Activated CD4-positive, alpha-beta T cell treated with anti-CD3 and anti-CD28 coated beads, Interleukin-2, amount 10 ng/mL, durations not matched to agents 7 days and 5 days (primary cell): ENCODE data around the gene ZNF665. TPM values are rescaled to one million over a fixed set of nuclear protein-coding genes. Genes with fewer than 3 reads are reported as not detected.
"Not testable (repeated sequence)": the region's sequence is repeated elsewhere in the genome, so short reads cannot be mapped to it uniquely, and the experiment has no call there.

Experiments used
- CTCF ChIA-PET: fragments of 350-600 bp; sonication (Branson Sonifier 250); formaldehyde crosslinking; loops from one replicate; lab custom pipeline; 2021; ENCODE audit warnings: antibody characterized with exemption; lab: Charles Lee
- POLR2A ChIA-PET: fragments of 350-600 bp; sonication (Branson Sonifier 250); formaldehyde crosslinking; loops from one replicate; lab custom pipeline; 2021; ENCODE audit warnings: antibody characterized with exemption; lab: Charles Lee
- DNase-seq: peaks from one replicate; pipeline ENCODE4 v3.0.0-alpha.2; 2020
- H3K27ac Mint-ChIP-seq: one replicate; pipeline ENCODE4 v1.8.0; 2021; ENCODE audit warnings: mild to moderate bottlenecking, moderate library complexity, mixed read lengths
- H3K27me3 Mint-ChIP-seq: one replicate; pipeline ENCODE4 v1.8.0; 2021; ENCODE audit warnings: mixed read lengths
- H3K36me3 Mint-ChIP-seq: one replicate; pipeline ENCODE4 v1.8.0; 2021; ENCODE audit warnings: low read depth, mixed read lengths
- H3K4me1 Mint-ChIP-seq: one replicate; pipeline ENCODE4 v1.8.0; 2021; ENCODE audit warnings: mixed read lengths
- H3K4me3 Mint-ChIP-seq: one replicate; pipeline ENCODE4 v1.8.0; 2021; ENCODE audit warnings: mild to moderate bottlenecking, moderate library complexity, mixed read lengths
- H3K9me3 Mint-ChIP-seq: one replicate; pipeline ENCODE4 v1.8.0; 2021; ENCODE audit warnings: mixed read lengths
- total RNA-seq, 2 experiments: library from RNA; stranded (reverse); gene quantifications; one replicate each; pipeline ENCODE4 v1.2.3, GENCODE V29; 2021

The ZNF665 gene
- total RNA-seq, 2 experiments from 2014 or later = 4.0 to 5.0 TPM

DNA sequence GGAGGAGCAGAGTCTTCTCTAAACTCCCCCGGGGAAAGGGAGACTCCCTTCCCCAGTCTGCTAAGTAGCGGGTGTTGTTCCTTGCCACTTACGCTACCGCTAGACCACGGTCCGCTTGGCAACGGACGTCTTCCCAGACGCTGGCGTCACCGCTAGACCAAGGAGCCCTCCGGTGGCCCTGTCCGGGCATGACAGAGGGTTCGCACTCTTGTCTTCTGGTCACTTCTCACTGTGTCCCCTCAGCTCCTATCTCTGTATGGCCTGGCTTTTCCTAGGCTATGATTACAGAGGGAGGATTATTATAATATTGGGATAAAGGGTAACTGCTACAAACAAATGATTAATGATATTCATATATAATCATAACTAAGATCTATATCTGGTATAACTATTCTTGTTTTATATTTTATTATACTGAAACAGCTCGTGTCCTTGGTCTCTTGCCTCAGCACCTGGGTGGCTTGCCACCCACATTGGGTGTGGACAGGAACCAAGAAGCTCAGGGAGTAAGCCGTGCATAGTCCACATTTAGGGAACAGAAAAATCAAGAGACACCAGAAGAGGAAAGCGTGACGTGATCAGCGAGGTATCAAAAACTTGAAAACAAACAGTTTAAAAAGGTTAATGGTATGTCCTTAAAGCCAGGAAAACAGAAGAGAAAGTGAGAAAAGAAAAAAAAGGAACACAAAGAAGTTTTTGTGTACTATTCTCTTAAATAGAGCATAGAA is 7.8 kb downstream of the ZNF665 start:
- H3K27me3 Mint-ChIP-seq, DNase-seq, H3K4me3 Mint-ChIP-seq, CTCF ChIA-PET, POLR2A ChIA-PET, H3K4me1 Mint-ChIP-seq, H3K27ac Mint-ChIP-seq: not testable (repeated sequence)
- H3K36me3 Mint-ChIP-seq = peaks cover 43% of the 10 kb centered on the region
- peaks cover 15% of the 10 kb centered on the region for H3K9me3 Mint-ChIP-seq

DNA sequence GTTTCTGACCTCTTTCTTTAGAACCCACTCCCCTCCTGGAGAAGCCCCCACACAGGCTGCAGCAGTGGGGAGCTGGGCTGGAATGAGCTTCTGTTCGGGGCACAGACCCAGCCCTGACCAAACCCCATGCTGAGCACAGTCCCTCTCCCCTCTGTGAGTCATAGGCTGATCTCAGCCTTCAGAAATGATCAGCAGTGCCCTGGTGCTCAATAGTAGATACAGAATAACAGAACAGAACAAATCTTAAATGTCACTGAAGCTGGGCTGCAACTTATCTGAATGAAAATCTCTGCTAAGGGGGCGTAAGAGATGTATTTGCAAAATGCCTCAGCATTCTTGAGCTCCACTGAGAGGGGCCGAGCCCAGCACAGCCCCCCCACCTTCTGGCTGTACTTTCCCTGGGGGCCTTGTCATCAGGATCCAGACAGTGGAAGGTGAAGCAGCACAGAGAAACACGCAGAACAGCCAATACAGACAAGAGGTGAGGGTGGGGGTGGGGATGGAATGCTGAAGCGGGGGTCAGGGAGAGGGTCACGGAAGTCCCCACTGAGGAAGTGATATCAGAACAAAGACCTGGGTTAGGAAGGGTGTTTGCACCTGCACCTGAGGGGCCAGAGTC is 9.9 kb downstream of the ZNF665 start:
- POLR2A ChIA-PET = no interaction called here
- Mint-ChIP-seq H3K27ac (no peak overlapping the region), H3K4me3 (no peak overlapping the region), H3K27me3 (no peaks in the 10 kb centered on the region), H3K4me1 (no peaks in the 10 kb centered on the region), H3K36me3 (peaks cover 43% of the 10 kb centered on the region), H3K9me3 (peaks cover 15% of the 10 kb centered on the region)
- CTCF ChIA-PET = interaction anchor here (1.9 kb wide), 1 partner anchor 12 kb away, joined by 5 read pairs; no protein-coding TSS in a partner anchor
- DNase-seq = no peak

- CTCF ChIA-PET = interaction anchor here (1.9 kb wide), 1 partner anchor 13 kb away, joined by 5 read pairs; no protein-coding TSS in a partner anchor
- Mint-ChIP-seq H3K36me3 (peaks cover 47% of the 10 kb centered on the region), H3K27me3 (no peaks in the 10 kb centered on the region), H3K4me1 (no peaks in the 10 kb centered on the region), H3K9me3 (peaks cover 23% of the 10 kb centered on the region), H3K27ac (no peak overlapping the region), H3K4me3 (no peak overlapping the region)
- POLR2A ChIA-PET = no interaction called here
- DNase-seq = no peak
These were observed 11.0 kb downstream of the ZNF665 start for GRCh38 chr19:53182202-53182601.

GRCh38 chr19:53177986-53178385 is 15.2 kb downstream of the ZNF665 start:
- peaks cover 37% of the 10 kb centered on the region for H3K9me3 Mint-ChIP-seq
- no peak overlapping the region for H3K27ac Mint-ChIP-seq
- H3K36me3 Mint-ChIP-seq = peaks cover 48% of the 10 kb centered on the region
- ChIA-PET POLR2A (no interaction called here), CTCF (no interaction called here)
- DNase-seq = no peak
- H3K4me1 Mint-ChIP-seq = no peaks in the 10 kb centered on the region
- no peak overlapping the region for H3K4me3 Mint-ChIP-seq
- no peaks in the 10 kb centered on the region for H3K27me3 Mint-ChIP-seq

GRCh38 chr19:53172889-53173288 is 20.3 kb downstream of the ZNF665 start:
- ChIA-PET POLR2A (no interaction called here), CTCF (no interaction called here)
- H3K27ac Mint-ChIP-seq = no peak overlapping the region
- H3K9me3 Mint-ChIP-seq = peaks cover 47% of the 10 kb centered on the region
- DNase-seq = no peak
- H3K4me3 Mint-ChIP-seq = no peak overlapping the region
- H3K4me1 Mint-ChIP-seq = no peaks in the 10 kb centered on the region
- peaks cover 24% of the 10 kb centered on the region for H3K36me3 Mint-ChIP-seq
- H3K27me3 Mint-ChIP-seq = no peaks in the 10 kb centered on the region

DNA sequence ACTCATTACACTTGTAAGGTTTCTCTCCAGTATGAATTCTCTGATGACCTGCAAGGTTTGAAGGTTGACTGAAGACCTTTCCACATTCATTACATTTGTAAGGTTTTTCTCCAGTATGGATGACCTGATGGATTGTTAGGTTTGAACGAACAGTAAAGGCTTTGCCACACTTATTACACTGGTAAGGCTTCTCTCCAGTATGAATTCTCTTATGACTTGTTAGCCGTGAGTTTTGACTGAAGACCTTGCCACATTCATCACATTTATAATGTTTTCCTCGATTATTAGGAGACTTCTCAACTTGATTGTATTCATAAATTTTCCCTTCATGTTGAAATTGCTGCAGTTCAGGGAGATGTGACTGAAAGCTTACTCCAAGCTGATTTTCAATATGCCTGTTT is 27.5 kb downstream of the ZNF665 start:
- no peak for DNase-seq
- Mint-ChIP-seq H3K27me3 (no peaks in the 10 kb centered on the region), H3K9me3 (peaks cover 46% of the 10 kb centered on the region), H3K36me3 (peaks cover 19% of the 10 kb centered on the region), H3K27ac (no peak overlapping the region), H3K4me1 (no peaks in the 10 kb centered on the region), H3K4me3 (no peak overlapping the region)
- CTCF ChIA-PET = no interaction called here
- POLR2A ChIA-PET = no interaction called here

GRCh38 chr19:53161123-53161522 is 32.0 kb downstream of the ZNF665 start:
- H3K9me3 Mint-ChIP-seq = peaks cover 48% of the 10 kb centered on the region
- DNase-seq = no peak
- H3K4me1 Mint-ChIP-seq = peaks cover 23% of the 10 kb centered on the region
- CTCF ChIA-PET = no interaction called here
- no peak overlapping the region for H3K27ac Mint-ChIP-seq
- POLR2A ChIA-PET = no interaction called here
- H3K36me3 Mint-ChIP-seq = peaks cover 28% of the 10 kb centered on the region
- no peaks in the 10 kb centered on the region for H3K27me3 Mint-ChIP-seq
- no peak overlapping the region for H3K4me3 Mint-ChIP-seq

GRCh38 chr19:53160350-53160749 is 32.8 kb downstream of the ZNF665 start:
- Mint-ChIP-seq H3K4me1 (peaks cover 23% of the 10 kb centered on the region), H3K27me3 (no peaks in the 10 kb centered on the region), H3K9me3 (peaks cover 44% of the 10 kb centered on the region), H3K4me3 (no peak overlapping the region), H3K27ac (no peak overlapping the region), H3K36me3 (peaks cover 25% of the 10 kb centered on the region)
- ChIA-PET CTCF (no interaction called here), POLR2A (no interaction called here)
- DNase-seq = no peak

DNA sequence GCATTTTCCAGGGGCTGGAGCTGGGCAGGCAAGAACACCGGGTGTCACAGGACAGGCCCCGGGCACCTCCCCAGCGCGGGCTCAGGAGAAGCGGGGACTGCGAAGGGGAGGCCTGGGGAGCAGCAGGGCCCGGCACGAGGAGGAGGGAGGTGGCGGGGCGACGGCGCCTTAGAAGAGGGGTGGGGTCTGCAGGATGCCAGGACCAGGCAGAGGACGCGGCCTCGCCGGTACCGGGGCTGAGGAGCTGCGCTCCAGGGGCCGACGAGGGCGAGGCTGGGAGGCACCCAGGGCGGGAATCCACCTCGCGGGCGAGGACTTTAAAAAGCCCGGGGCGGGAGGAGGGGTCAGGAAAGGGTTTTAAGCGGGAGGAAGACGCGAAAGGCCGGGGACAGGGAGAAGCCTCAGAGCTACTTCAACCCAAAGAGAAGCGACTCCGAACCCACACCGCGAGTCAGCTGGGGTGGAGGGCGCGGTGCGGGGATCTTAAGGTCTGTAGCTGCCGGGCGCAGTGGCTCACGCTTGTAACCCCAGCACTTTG is 35.0 kb downstream of the ZNF665 start:
- peaks cover 23% of the 10 kb centered on the region for H3K4me1 Mint-ChIP-seq
- H3K27me3 Mint-ChIP-seq = no peaks in the 10 kb centered on the region
- POLR2A ChIA-PET = no interaction called here
- DNase-seq = peak; percentile 40
- H3K36me3 Mint-ChIP-seq = peaks cover 44% of the 10 kb centered on the region
- peak overlapping the region; percentile 81 for H3K4me3 Mint-ChIP-seq
- peaks cover 48% of the 10 kb centered on the region for H3K9me3 Mint-ChIP-seq
- H3K27ac Mint-ChIP-seq = peak overlapping the region; percentile 90
- CTCF ChIA-PET = interaction anchor here (1.0 kb wide), 1 partner anchor 164 kb away, joined by 3 read pairs; no protein-coding TSS in a partner anchor

GRCh38 chr19:53157626-53158025 is 35.5 kb downstream of the ZNF665 start:
- no peak for DNase-seq
- ChIA-PET CTCF (interaction anchor here (1.0 kb wide), 1 partner anchor 164 kb away, joined by 3 read pairs; no protein-coding TSS in a partner anchor), POLR2A (no interaction called here)
- peaks cover 23% of the 10 kb centered on the region for H3K4me1 Mint-ChIP-seq
- peaks cover 52% of the 10 kb centered on the region for H3K9me3 Mint-ChIP-seq
- H3K27ac Mint-ChIP-seq = peak overlapping the region; percentile 90
- H3K36me3 Mint-ChIP-seq = peaks cover 48% of the 10 kb centered on the region
- H3K4me3 Mint-ChIP-seq = peak overlapping the region; percentile 81
- H3K27me3 Mint-ChIP-seq = no peaks in the 10 kb centered on the region

DNA sequence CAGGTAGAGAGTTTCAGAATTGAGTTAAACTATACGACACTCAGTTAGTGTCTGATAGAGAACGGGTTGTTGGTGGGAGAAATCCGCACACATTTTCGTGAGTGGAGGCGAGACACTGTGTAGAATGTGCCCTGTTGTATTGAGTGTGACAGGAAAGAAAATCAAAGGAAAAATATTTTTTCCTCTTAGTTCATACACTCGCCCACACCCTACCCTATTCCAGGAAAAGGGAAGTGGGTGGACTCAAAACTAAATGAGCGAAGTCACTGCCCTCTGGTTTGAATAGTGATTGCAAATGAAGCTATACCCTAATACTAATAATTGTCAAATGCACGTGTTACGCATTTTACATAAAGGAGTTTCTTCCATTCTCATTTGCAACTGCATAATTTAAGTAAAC is 36.3 kb downstream of the ZNF665 start:
- Mint-ChIP-seq H3K4me1 (peaks cover 23% of the 10 kb centered on the region), H3K36me3 (peaks cover 52% of the 10 kb centered on the region), H3K27ac (peak overlapping the region; percentile 90), H3K9me3 (peaks cover 52% of the 10 kb centered on the region), H3K4me3 (peak overlapping the region; percentile 81), H3K27me3 (no peaks in the 10 kb centered on the region)
- POLR2A ChIA-PET = no interaction called here
- CTCF ChIA-PET = interaction anchor here (0.6 kb wide), 1 partner anchor 623 kb away, joined by 4 read pairs; no protein-coding TSS in a partner anchor
- no peak for DNase-seq

- CTCF ChIA-PET = no interaction called here
- Mint-ChIP-seq H3K27ac (no peak overlapping the region), H3K4me1 (no peaks in the 10 kb centered on the region), H3K36me3 (peaks cover 83% of the 10 kb centered on the region), H3K9me3 (peaks cover 63% of the 10 kb centered on the region), H3K27me3 (no peaks in the 10 kb centered on the region), H3K4me3 (no peak overlapping the region)
- POLR2A ChIA-PET = no interaction called here
- no peak for DNase-seq
These were observed 45.5 kb downstream of the ZNF665 start for GRCh38 chr19:53147645-53148044.

- no peak for DNase-seq
- Mint-ChIP-seq H3K27ac (no peak overlapping the region), H3K27me3 (no peaks in the 10 kb centered on the region), H3K4me3 (no peak overlapping the region), H3K9me3 (peaks cover 69% of the 10 kb centered on the region), H3K4me1 (no peaks in the 10 kb centered on the region), H3K36me3 (peaks cover 55% of the 10 kb centered on the region)
- ChIA-PET CTCF (no interaction called here), POLR2A (no interaction called here)
These were observed 52.8 kb downstream of the ZNF665 start for GRCh38 chr19:53140351-53140750.
